HG02571 (cell line): ENCODE results near the gene CACNB4.
"Not testable (repeated sequence)": the region's sequence is repeated elsewhere in the genome, so short reads cannot be mapped to it uniquely, and the experiment has no call there.

Experiments used
- ATAC-seq: cut with Tn5 transposase; IDR thresholded peaks from one replicate; pipeline ENCODE4 v1.9.1; 2021; ENCODE audit warnings: mild to moderate bottlenecking, moderate library complexity; ENCODE audit not compliant: unreplicated experiment

CACNB4 gene

DNA sequence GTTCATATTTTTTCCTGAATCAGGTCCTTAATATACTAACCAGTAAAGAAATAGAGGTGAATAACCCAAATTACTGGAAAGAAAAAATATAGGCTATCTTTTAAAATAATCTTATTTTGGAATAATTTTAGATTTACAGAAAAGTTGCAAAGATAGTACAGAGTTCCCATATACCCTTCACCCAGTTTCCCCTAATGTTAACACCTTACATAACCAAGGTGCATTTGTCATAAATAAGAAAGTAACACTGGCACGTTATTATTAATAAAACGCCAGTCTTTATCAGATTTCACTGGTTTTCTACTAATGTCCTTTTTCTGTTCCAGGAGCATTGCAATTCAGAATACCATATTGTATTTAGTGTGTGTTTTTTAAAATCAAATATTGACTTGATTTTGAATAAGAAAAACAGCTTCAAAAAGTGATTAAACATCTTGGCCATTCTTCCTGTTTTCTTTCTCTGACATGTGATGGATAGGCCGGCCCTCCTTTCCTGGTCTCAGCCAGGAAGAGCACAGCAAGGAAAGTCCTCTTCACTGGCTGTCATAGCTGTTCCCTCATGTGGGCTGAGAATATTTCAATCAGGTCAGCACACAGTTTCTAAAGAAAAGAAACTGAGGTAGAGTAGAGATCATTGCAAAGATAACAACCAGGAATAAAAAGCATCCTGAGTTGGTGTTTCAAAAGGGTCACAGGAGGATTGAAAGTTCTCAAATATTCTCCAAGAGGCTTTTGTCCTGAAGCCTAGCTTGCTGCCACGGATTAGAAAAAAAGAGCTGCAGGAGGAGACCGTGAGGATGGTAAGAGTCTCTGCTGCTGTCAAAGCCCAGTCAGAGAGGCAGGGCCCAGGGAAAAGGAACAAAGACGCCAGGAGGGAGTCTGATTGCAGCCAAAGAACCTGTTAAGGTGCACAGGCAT, 191.3 kb downstream of the CACNB4 start:
- no peak for ATAC-seq

DNA sequence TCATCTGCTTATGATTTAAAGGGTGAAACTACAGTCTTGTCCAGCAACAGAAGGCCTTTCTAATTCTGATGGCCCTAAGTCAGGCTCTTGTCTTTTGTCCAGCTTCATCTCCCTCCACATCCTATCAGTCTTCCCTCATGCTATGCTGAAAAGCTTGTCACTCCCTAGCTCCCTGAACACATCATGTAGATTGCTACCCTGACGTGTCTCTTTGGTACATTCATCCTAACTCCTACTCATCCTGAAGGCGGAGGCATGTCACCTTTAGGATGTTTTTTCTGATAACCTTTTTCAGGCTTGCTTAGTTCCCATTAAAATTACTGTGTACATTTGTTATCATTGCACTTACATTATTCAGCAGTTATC, 192.2 kb downstream of the CACNB4 start:
- ATAC-seq: no peak

DNA sequence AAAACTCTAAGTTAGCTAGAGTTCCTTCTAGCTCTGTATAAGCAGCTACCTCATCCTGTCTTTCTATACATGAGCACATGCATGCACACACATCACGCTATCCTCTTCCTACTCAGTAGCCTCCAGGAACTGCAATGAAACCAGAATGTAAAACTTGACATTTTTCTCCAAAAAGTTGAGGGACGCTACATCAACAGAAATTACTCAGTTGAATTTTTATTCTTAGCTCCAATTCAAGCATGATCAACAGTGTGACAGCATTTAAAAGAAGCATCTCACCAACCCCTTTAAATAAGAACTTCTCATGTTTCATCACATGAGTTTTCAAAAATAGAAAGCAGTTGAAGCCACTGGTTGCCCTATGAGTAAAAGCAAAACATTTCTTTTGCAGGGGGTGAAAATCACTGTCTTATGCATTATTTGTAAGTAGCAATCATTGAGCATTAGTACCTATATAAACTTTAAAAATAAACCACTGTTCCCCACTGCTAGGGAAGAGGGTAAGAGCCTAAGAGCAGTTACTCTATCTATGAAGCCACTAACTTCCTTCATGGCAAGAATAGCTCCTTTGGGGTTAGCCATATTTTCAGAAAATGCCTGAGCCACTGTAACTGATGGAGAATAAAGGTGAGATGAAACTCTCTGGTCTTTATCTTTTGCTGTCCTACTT, 192.7 kb downstream of the CACNB4 start:
- peak; percentile 72 for ATAC-seq

DNA sequence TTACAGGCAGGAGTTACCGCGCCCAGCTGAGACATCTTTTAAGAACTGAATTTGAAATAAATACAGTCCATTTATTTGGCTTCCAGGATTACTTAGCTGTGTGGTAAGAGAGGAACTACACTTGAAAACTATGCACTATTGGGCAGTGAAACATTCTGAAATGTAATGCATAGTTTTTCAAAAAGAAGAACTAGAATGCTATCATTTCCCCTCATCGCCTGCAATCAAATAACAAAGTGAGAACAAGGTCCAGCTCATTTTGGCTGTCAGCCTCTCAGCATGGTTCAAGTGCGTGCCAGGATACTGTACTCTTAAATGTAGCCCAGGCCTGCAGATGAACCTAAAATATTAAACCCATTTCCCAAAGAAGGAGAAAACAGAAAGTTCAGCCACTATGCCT, 194.0 kb downstream of the CACNB4 start:
- no peak for ATAC-seq

DNA sequence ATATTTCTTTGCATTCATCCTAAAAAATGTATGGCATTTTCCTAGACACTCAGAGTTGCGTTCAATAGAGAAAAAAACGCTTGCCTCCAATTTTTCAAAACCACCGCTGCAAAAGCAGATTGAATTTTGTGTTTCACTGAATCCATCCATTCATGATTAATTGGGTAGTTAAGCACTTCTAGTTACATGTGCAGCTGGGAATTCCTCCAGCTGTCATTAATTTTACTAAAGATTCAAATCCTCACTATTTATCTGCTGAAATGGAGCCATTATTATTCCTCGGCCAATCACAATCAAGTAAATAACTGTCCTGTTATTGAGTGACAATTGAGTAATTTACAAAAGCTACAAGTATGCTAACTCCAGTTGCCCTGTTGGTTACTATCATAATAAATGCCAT, 194.8 kb downstream of the CACNB4 start:
- ATAC-seq: no peak

DNA sequence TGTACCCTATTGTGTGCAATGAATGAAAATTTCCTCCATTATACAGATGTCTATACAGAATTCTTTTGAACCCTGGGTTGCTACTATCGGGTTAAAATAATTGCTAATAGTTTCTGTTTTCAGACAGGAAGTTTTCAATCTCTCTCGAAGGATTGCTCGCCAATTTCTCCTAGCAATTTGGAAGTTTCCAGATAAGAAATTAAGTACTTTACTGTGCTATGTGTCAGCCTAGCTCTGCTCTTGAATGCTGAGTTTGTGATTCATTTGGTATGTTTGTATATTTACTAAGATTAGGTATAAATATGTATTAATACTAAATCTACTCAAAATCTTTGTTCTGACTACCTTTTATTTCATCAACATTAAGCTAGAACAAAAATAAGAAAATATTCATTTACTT, 196.0 kb downstream of the CACNB4 start:
- no peak for ATAC-seq

DNA sequence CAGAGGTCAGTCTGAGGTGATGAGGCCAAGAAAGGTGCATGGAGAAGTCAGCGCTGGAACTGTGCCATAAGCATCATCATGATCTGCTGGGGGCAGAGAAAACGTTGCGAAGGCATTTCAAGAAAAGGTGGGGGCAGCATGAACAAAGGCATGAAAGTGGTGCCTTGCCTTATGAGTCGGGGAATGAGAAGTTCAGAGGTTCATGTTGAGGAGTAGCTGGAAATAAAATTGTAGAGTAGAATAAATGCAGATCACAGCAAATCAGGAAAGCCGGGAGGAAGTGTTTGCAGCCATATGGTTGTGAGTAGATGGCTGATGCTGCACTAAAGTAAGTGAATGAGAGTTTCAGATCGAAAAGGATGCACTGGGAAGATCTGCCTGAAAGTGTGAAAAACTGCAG, 198.5 kb downstream of the CACNB4 start:
- ATAC-seq: no peak

DNA sequence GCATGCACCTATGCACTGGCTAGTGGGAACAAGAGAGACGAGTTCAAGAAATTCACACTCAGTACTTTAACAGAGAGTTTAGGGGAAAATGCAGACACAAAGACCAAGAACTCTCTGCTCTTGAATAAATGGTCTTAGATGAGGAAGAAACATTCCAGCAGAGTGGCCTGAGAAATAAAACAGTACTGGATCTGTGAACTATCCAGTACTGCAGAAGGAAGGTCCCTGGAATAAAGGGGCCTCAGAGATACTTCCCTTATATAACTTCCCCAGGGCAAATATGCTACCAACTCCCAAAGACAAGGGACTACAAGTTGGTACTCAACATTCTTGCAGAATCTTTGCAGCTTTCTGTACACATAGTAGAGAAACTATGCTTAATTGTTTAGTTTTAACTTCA, 199.7 kb downstream of the CACNB4 start:
- ATAC-seq: no peak

DNA sequence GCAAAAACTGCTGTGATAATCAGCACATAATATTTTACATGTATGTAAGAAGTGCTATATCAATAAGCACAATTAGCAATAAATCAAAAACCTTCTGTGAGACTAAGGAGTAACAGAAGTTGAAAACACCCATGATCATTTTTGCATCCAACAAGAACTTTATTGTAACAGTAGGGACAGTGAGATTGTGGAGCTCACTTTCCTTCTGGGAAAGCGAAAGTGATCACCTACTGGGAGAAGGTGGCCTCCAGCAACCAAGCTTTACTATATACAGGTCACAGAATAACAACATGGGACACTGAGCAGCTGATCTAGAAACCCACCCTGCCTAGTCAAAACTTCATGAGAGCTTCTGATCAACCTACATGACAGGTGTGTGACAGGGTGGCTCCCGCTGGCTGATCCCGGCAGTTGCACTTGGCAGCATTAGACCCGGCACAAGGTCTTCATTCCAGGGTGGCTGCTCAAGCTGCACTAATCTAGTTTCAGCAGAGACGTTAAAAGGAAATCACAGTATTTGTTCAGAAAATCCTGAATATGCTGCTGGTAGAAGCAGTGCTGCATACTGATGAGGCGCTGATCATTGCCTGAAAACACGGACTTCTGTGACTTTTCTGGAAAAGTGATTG, 207.2 kb downstream of the CACNB4 start:
- no peak for ATAC-seq

DNA sequence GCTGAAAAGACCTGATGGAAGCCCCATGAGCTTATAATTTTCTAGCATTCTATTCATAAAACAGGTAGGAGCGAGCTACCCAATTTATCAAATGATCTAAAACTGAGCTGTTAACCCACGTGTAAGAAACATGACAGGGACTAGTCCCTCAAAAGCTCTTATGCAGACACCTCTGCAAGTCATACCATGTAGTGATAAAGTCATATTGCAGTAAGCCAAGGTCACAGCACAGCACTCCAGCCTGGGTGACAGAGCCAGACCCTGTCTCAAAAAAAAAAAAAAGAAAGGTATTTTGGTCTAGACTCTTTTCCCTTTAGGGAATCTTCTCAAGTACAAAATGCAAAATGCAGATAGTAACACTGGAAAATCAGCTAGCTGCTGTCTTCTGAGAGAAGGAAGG, 211.7 kb downstream of the CACNB4 start:
- no peak for ATAC-seq

DNA sequence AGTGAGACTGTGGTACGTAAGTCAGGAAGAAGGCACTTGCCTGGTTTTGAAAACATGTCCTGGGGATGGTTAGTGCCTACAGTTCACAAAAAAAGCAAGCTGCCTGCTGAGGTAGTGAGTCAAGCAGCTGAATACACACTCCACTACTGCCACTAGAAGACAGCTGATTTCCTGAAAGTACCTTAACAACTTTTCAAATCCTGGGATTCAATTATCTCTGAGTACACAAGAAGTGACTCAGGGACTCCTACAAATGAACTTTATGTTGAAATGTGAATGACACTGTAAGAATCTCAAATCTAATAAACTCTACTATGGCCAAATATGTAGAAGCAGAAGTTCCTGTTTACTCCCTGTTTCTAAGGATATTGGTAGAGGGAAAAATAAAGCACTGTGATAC, 212.6 kb downstream of the CACNB4 start:
- no peak for ATAC-seq

DNA sequence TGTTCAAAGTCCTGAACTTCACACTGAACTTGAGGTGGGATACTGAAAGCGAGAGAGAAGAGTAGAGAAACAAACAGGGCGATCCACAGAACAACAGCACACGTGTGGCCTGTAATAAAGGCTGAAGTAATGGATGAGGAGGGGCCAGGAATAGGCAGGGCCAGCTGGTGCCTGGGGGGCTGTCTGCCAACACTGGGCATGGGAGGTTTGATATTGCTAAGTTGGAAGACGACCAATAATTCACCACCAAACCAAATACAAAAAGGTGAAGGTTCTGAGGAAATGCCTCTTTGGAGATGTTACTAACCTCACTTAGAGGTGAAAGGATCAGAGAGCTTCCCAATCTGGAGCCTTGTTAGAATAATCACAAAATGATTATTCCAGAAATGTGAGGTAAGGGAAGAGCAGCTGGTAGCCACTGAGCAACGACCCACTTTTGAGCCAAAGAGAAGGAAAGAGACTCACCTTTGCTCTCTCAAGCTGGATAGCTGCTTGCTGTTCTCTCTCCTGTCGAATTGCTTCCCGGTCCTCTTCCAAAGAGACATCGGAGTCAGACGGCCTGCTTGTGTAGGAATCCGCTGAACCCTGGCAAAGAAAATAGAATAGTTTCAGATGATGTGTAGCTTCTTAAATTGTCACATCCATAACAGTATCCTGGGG, 215.9 kb downstream of the CACNB4 start:
- no peak for ATAC-seq

DNA sequence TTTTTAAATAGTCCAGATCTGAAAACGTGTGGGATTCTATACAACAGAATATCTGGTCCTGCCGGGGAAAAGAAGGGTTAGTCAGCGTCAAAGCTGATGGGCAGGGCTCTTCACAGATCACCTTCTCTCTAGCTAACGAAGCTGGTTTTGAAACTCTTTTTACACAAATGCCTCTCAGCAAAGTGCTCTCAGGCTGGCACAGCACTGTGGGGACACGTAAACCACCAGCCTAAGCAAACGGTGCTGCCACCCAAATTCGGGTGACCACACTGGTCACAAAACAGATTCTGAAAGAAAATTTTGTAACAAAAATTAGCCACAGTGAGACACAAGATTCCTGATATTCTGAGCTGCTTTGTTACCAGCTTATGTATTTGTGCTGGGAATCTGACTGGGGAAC, 217.5 kb downstream of the CACNB4 start:
- no peak for ATAC-seq

DNA sequence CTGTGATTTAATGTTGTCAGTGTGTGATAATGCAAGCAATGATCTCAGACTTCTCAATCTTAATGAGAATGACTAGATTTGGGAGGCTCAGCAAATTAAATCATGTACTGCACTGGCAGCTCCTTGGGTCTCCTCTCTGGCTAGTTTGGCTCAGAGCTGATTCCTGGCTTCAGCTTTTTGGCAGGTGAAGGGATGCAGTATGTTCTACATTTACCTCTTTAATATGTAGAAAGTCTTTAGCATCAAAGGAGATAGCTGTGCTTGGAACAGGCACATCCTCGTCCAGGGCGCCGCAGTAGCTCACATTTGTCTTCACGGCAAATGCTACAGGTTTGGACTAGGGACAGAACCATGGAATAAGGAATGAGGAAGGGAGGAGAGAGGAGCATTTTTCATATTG, 218.3 kb downstream of the CACNB4 start:
- ATAC-seq: no peak

DNA sequence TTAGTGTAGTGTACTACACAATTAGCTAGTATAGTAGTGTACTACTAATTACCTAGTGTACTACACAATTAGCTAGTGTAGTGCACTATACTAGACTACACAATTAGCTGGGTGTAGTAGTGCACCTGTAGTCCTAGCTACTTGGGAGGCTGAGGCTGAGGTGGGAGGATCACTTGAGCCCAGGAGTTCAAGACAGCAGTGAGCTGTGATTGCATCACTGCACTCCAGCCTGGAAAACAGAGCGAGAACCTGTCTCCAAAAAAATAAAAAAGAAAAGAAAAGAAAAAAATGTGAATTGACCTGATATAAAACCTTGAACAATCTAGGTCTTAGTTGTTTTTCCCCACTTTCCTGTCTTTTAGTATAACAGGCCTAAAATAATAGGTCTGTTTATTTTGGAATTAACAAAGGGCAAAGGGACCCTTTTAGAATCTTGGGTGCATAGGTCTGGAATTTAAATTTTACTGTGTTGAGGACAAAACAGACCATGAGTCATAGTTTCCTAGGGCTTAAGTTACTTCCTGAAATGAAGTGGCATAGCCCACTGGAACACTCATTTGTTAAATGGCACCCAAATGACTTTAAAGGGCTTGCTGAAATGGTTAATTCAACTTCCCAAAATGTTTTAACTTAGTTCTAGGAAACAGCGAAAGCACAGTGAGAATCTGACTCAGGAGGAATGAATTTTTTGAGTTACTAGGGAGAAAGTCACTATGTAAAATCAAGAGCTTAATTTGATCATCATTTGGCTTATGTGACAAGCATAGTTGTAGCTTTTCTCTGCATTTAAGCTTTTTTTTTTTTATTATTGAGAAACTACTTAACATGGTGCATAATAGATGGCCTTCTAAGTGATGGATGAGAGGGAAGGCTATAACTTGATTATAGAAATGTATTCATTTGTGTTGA, 219.9 kb downstream of the CACNB4 start:
- ATAC-seq: no peak

DNA sequence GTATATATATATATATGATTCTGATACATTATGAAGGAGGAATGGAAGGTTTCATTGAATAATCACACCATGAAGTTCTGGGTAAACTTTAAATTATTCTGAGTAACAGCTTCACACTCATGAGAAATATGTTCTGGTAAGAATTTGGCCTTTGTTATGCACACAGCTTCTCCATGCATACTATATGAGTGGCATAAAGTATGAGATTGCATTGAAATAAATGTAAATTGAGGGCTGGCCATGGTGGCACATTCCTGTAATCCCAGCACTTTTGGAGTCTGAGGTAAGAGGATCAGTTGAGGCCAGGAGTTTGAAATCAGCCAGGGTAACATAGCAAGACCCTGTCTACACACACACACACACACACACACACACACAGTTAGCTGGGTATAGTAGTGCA, 220.6 kb downstream of the CACNB4 start:
- no peak for ATAC-seq

DNA sequence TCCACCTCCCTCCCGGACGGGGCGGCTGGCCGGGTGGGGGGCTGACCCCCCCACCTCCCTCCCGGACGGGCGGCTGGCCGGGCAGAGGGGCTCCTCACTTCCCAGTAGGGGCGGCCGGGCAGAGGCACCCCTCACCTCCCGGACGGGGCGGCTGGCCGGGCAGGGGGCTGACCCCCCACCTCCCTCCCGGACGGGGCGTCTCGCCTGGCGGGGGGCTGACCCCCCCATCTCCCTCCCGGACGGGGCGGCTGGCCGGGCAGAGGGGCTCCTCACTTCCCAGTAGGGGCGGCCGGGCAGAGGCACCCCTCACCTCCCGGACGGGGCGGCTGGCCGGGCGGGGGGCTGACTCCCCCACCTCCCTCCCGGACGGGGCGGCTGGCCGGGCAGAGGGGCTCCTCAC, 223.2 kb downstream of the CACNB4 start:
- not testable (repeated sequence) for ATAC-seq

DNA sequence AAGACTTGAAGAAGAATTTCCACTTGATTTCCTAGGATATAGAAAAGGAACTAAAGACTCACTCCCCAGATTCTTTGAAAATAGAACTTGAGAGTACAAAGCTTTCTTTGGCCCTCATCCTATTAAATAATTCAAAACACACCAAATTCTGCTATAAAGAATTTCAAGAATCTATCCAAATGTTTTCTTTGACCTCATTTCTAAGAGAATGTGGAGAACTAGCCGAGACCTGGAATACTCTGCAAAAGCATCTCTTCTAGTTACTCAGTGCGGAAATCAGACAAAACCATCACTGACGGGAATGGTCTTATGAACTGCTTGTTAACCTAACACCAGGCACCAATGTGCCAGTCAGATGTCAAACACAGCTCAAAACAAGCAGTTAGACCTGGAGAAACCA, 226.4 kb downstream of the CACNB4 start:
- ATAC-seq: no peak

DNA sequence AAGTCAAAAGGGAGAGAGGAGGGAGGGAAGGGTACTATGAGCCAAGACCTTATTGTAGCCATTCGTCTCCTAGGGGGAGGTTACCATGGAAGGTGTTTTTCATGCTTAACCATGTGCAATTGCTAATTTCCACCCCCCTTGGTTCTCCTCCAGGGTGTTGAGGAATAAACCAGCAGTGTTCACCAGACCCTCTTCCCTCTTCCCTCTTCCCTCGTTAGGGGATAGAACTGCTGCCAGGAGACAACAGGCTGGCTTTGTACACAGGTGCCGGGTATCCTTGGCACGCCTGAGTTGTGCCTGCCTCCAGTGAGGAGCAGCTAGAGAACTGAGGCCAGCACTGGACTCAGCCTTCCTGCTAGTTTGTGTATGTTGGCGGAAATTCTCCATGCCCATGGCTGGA, 229.6 kb downstream of the CACNB4 start:
- no peak for ATAC-seq

DNA sequence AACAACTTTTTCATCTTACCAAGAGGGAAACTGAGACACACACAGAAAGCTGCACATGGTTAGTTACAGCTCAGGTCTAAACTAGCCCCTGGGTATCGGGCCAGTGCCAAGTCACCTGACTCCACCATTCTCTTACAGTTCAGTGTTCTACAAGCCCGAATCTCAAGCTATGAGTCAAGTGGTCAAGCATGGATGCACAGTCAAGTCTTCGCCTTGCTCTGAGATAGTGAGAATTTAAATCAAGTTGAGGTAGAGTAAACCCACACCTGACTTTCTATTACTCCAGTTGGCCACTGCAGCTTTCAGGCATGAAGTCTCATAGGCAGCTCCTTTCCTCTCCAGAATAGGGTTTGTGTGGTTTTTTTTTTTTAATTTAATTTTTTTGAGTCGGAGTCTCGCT, 236.1 kb downstream of the CACNB4 start:
- ATAC-seq: peak; percentile 98
